Measurements from ENCODE around the gene PRSS57. TPM values are rescaled to one million over a fixed set of nuclear protein-coding genes. Genes with fewer than 3 reads are reported as not detected.

The PRSS57 gene
- total RNA-seq, 2 experiments from 2014 or later: not detected

DNA sequence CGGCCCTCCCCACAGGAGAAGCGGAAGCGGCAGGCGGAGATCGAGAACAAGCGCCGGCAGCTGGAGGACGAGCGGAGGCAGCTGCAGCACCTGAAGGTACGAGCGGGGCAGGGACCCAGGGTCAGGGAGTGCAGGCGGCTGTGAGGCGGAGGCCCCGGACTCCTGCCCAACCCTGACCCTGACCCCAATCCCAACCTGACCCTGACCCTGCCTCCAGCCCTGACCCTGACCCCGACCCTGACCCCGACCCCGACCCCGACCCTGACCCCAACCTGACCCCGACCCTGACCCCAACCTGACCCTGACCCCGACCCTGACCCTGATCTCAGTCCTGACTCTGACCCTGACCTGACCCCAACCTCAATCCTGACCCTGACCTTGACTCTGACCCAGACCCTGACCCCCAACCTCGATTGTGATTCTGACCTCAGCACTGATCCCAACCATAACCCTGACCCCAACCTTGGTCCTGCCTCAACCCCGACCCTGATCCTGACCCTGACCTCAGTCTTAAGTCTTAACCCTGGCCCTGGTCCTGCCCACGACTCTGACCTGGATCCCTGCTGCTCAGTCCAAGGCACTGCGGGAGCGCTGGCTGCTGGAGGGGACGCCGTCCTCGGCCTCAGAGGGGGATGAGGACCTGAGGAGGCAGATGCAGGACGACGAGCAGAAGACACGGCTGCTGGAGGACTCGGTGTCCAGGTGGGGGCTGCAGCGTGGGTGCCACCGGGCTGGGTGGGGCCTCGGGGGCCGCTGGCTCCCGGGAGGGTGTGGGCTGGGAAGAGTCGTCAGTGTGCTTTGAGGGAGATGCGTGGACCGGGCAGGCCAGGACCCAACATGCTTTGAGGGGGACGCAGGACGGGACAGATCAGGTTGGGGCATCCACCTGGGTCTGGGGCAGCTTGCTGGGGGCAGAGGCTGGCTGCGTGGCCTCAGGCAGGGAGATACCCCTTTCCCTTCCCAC is 32.0 kb upstream of the PRSS57 start:
- POLR2A ChIA-PET: no interaction called here
- no peaks in the 10 kb centered on the region for H3K79me2 ChIP-seq (ENCODE audit: insufficient read depth, low read depth, low read length)
- no TSS peak for BruUV-seq (replicated peaks)

DNA sequence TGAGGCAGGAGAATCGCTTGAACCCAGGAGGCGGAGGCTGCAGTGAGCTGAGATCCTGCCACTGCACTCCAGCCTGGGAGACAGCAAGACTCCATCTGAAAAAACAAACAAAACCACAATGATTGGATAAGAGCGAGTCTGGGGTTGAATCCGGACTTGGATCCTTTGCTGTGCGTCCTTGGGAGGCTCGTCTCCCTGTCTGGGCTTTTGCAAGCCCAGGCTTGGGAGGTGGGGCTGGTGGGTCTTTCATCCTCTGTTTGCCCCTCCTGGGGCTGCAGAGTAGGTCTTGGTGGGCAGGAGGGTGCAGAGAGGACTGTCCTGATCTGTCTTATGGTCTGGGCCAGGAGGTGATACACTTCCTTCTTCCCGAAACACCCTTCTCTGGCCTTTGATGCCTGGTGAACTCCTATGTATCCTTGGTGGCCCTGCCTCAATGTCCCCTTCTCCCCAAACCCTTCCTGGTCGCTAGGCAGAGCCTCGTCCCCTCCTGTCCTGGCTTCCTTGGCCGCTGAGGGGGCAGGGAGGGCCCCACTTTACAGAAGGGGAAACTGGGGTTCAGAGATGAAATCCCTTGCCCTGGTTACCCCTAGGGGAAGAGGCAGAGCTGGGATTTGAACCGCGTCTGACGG is 30.3 kb upstream of the PRSS57 start:
- ChIA-PET POLR2A (no interaction called here), CTCF (ENCODE audit: unreplicated experiment) (no interaction called here)
- no peak for TF ChIP-seq EZH2phosphoT487 (IDR thresholded peaks at IDR 0.05; ENCODE audit: borderline replicate concordance, low read depth, low read length)
- TF ChIP-seq, protein P1, sequence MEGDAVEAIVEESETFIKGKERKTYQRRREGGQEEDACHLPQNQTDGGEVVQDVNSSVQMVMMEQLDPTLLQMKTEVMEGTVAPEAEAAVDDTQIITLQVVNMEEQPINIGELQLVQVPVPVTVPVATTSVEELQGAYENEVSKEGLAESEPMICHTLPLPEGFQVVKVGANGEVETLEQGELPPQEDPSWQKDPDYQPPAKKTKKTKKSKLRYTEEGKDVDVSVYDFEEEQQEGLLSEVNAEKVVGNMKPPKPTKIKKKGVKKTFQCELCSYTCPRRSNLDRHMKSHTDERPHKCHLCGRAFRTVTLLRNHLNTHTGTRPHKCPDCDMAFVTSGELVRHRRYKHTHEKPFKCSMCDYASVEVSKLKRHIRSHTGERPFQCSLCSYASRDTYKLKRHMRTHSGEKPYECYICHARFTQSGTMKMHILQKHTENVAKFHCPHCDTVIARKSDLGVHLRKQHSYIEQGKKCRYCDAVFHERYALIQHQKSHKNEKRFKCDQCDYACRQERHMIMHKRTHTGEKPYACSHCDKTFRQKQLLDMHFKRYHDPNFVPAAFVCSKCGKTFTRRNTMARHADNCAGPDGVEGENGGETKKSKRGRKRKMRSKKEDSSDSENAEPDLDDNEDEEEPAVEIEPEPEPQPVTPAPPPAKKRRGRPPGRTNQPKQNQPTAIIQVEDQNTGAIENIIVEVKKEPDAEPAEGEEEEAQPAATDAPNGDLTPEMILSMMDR (conservative IDR thresholded peaks at IDR 0.05; ENCODE audit: low read length): no peak
- intact Hi-C loops (cut with micrococcal nuclease; ENCODE audit: unreplicated experiment): no loop called here
- Histone ChIP-seq H4K20me1 (ENCODE audit: insufficient read depth, low read length) (no peaks in the 10 kb centered on the region), H3K79me2 (ENCODE audit: insufficient read depth, low read depth, low read length) (no peaks in the 10 kb centered on the region), H3K9me3 (ENCODE audit: low read length) (no peaks in the 10 kb centered on the region), H3K4me3 (ENCODE audit: low read depth, low read length, poor library complexity, severe bottlenecking) (no peak overlapping the region), H3K27ac (ENCODE audit: low read depth, low read length, poor library complexity, severe bottlenecking) (no peak overlapping the region), H3K4me1 (ENCODE audit: insufficient read depth, low read length, poor library complexity, severe bottlenecking) (peaks cover 40% of the 10 kb centered on the region), H2AFZ (ENCODE audit: low read length) (no peak overlapping the region), H3K9me2 (ENCODE audit: insufficient read depth, low read length) (no peaks in the 10 kb centered on the region), H3K36me3 (ENCODE audit: insufficient read depth, low read length) (no peaks in the 10 kb centered on the region), H3K4me2 (ENCODE audit: low read length) (no peak overlapping the region)
- BruUV-seq (replicated peaks): no TSS peak
- no peak for DNase-seq (ENCODE audit: low spot score)

More for the DNA sequence above, 32.0 kb upstream of the PRSS57 start:
- H3K9me2 ChIP-seq (ENCODE audit: insufficient read depth, low read length): no peaks in the 10 kb centered on the region
- H4K20me1 ChIP-seq (ENCODE audit: insufficient read depth, low read length): no peaks in the 10 kb centered on the region
- CTCF ChIA-PET (ENCODE audit: unreplicated experiment): no interaction called here
- no peak for TF ChIP-seq EZH2phosphoT487 (IDR thresholded peaks at IDR 0.05; ENCODE audit: borderline replicate concordance, low read depth, low read length)
- TF ChIP-seq, protein P1 (conservative IDR thresholded peaks at IDR 0.05; ENCODE audit: low read length): no peak
- no peak overlapping the region for H2AFZ ChIP-seq (ENCODE audit: low read length)
- no peak overlapping the region for H3K4me2 ChIP-seq (ENCODE audit: low read length)
- no peak for DNase-seq (ENCODE audit: low spot score)
- no peaks in the 10 kb centered on the region for H3K36me3 ChIP-seq (ENCODE audit: insufficient read depth, low read length)
- no peak overlapping the region for H3K4me3 ChIP-seq (ENCODE audit: low read depth, low read length, poor library complexity, severe bottlenecking)
- H3K4me1 ChIP-seq (ENCODE audit: insufficient read depth, low read length, poor library complexity, severe bottlenecking): peaks cover 38% of the 10 kb centered on the region
- intact Hi-C loops (cut with micrococcal nuclease; ENCODE audit: unreplicated experiment): no loop called here
- no peaks in the 10 kb centered on the region for H3K9me3 ChIP-seq (ENCODE audit: low read length)
- no peak overlapping the region for H3K27ac ChIP-seq (ENCODE audit: low read depth, low read length, poor library complexity, severe bottlenecking)
